Measurements from ENCODE around the gene BIRC2. TPM values are rescaled to one million over a fixed set of nuclear protein-coding genes. Genes with fewer than 3 reads are reported as not detected.
"Not testable (repeated sequence)": the region's sequence is repeated elsewhere in the genome, so short reads cannot be mapped to it uniquely, and the experiment has no call there.

Gene BIRC2
- total RNA-seq, 4 donors from 2014 or later = 25.6 to 40.3 (median 33.5) TPM

GRCh38 chr11:102361086-102362031, 14.3 kb downstream of the BIRC2 start:
- WGBS = 97% methylated on average over 5 of the region's 5 CpGs
- intact Hi-C loops (cut with DNase I) = no loop called here
- H3K36me3 ChIP-seq = peaks cover 40 to 74% (median 59%) of the 10 kb centered on the region in 4 donors

DNA sequence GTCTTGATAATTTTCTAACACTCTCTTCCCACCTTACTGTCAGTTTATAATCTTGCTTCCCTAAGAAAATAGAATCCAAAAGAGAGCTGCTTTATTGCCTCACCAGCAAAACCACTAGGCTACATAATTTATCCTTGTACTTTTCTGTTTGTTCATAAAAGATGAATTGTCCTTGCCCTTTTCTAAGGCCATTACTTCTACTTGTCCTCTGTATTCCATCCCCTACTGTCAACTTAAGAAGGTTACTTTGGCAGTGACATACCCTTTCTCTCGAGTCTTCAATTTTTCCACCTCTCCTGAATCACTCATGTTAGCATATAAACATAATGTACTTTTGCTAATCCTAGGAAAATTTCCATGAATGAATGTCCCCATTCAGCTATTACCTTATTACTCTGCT, 18.0 kb downstream of the BIRC2 start:
- intact Hi-C loops (cut with DNase I) = no loop called here
- H3K4me1 ChIP-seq = peaks cover 0 to 23% (median 7%) of the 10 kb centered on the region in 4 donors
- no peaks in the 10 kb centered on the region for H3K27me3 ChIP-seq
- peaks cover 46 to 83% (median 70%) of the 10 kb centered on the region in 4 donors for H3K36me3 ChIP-seq
- peaks cover 0 to 3% (median under 1%) of the 10 kb centered on the region in 4 donors for H3K9me3 ChIP-seq
- H3K4me3 ChIP-seq = no peak overlapping the region
- DNase-seq (ENCODE audit: extremely low spot score) = no peak
- WGBS = 43% methylated on average over 1 of the region's 1 CpG
- no peak overlapping the region for H3K27ac ChIP-seq (replicated peaks in 1 of 4)
- no peak for TF ChIP-seq POLR2A (IDR thresholded peaks at IDR 0.05; ENCODE audit: low read depth)

More at GRCh38 chr11:102361086-102362031, 14.3 kb downstream of the BIRC2 start:
- Histone ChIP-seq H3K9me3 (peaks cover 0 to 10% (median 5%) of the 10 kb centered on the region in 4 donors), H3K4me3 (no peak overlapping the region), H3K27ac (replicated peaks in 1 of 4) (no peak overlapping the region), H3K27me3 (no peaks in the 10 kb centered on the region), H3K4me1 (peaks cover 0 to 33% (median 5%) of the 10 kb centered on the region in 4 donors)
- TF ChIP-seq POLR2A (IDR thresholded peaks at IDR 0.05; ENCODE audit: low read depth) (no peak), POLR2AphosphoS5 (IDR thresholded peaks at IDR 0.05) (no peak), EP300 (IDR thresholded peaks at IDR 0.05) (no peak)
- TF ChIP-seq, protein P1, sequence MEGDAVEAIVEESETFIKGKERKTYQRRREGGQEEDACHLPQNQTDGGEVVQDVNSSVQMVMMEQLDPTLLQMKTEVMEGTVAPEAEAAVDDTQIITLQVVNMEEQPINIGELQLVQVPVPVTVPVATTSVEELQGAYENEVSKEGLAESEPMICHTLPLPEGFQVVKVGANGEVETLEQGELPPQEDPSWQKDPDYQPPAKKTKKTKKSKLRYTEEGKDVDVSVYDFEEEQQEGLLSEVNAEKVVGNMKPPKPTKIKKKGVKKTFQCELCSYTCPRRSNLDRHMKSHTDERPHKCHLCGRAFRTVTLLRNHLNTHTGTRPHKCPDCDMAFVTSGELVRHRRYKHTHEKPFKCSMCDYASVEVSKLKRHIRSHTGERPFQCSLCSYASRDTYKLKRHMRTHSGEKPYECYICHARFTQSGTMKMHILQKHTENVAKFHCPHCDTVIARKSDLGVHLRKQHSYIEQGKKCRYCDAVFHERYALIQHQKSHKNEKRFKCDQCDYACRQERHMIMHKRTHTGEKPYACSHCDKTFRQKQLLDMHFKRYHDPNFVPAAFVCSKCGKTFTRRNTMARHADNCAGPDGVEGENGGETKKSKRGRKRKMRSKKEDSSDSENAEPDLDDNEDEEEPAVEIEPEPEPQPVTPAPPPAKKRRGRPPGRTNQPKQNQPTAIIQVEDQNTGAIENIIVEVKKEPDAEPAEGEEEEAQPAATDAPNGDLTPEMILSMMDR (IDR thresholded peaks at IDR 0.05) = no peak
- no peak for DNase-seq (ENCODE audit: extremely low spot score)

GRCh38 chr11:102367364-102367763, 20.4 kb downstream of the BIRC2 start:
- no peak for TF ChIP-seq EP300 (IDR thresholded peaks at IDR 0.05)
- TF ChIP-seq POLR2A (IDR thresholded peaks at IDR 0.05; ENCODE audit: low read depth) = no peak
- TF ChIP-seq, protein P1 (IDR thresholded peaks at IDR 0.05) = no peak
- no peak for TF ChIP-seq POLR2AphosphoS5 (IDR thresholded peaks at IDR 0.05)
- Histone ChIP-seq H3K36me3 (peaks cover 36 to 63% (median 53%) of the 10 kb centered on the region in 4 donors), H3K27ac (replicated peaks in 1 of 4) (no peak overlapping the region), H3K27me3 (no peaks in the 10 kb centered on the region), H3K9me3 (no peaks in the 10 kb centered on the region), H3K4me1 (peaks cover 0 to 14% (median 2%) of the 10 kb centered on the region in 4 donors), H3K4me3 (no peak overlapping the region)
- intact Hi-C loops (cut with DNase I) = no loop called here
- no peak for DNase-seq (ENCODE audit: extremely low spot score)
- 56% methylated on average over 6 of the region's 6 CpGs for WGBS

- Histone ChIP-seq H3K4me1 (peaks cover 0 to 14% (median 2%) of the 10 kb centered on the region in 4 donors), H3K36me3 (peaks cover 31 to 56% (median 46%) of the 10 kb centered on the region in 4 donors), H3K4me3 (no peak overlapping the region), H3K9me3 (no peaks in the 10 kb centered on the region), H3K27me3 (no peaks in the 10 kb centered on the region), H3K27ac (replicated peaks in 1 of 4) (no peak overlapping the region)
- intact Hi-C loops (cut with DNase I) = no loop called here
- no peak for DNase-seq (ENCODE audit: extremely low spot score)
- WGBS = 92% methylated on average over 3 of the region's 3 CpGs
- TF ChIP-seq POLR2AphosphoS5 (IDR thresholded peaks at IDR 0.05) = no peak
- TF ChIP-seq EP300 (IDR thresholded peaks at IDR 0.05) = no peak
- TF ChIP-seq, protein P1 (IDR thresholded peaks at IDR 0.05) = no peak
- TF ChIP-seq POLR2A (IDR thresholded peaks at IDR 0.05; ENCODE audit: low read depth) = no peak
These were observed 21.5 kb downstream of the BIRC2 start for GRCh38 chr11:102368472-102368871.

DNA sequence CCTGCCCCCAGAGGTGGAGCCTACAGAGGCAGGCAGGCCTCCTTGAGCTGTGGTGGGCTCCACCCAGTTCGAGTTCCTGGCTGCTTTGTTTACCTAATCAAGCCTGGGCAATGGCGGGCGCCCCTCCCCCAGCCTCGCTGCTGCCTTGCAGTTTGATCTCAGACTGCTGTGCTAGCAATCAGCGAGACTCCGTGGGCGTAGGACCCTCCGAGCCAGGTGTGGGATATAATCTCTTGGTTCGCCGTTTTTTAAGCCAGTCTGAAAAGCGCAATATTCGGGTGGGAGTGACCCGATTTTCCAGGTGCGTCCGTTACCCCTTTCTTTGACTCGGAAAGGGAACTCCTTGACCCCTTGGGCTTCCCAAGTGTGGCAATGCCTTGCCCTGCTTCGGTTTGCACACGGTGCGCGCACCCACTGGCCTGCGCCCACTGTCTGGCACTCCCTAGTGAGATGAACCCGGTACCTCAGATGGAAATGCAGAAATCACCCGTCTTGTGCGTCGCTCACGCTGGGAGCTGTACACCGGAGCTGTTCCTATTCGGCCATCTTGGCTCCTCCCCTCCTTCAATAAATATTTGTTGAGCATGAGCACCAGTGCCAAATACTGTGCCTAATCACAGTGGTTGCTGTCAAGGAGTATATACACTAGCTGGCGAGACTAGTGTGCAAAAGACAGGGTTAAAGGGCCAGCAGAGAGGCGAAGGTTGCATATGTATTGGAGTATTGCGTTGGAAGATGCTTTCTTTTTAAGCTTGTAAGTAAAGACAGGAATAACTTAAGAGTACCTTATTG, 27.8 kb downstream of the BIRC2 start:
- Histone ChIP-seq H3K4me1 (peaks cover 0 to 15% (median 3%) of the 10 kb centered on the region in 4 donors), H3K36me3 (peaks cover 8 to 37% (median 31%) of the 10 kb centered on the region in 4 donors)
- H3K4me3 ChIP-seq; H3K27ac ChIP-seq (replicated peaks in 1 of 4); intact Hi-C loops (cut with DNase I); H3K27me3 ChIP-seq; H3K9me3 ChIP-seq; DNase-seq (ENCODE audit: extremely low spot score): not testable (repeated sequence)
- 92% methylated on average over 11 of the region's 31 CpGs for WGBS
